ENCODE data around the gene SIX2.

DNA sequence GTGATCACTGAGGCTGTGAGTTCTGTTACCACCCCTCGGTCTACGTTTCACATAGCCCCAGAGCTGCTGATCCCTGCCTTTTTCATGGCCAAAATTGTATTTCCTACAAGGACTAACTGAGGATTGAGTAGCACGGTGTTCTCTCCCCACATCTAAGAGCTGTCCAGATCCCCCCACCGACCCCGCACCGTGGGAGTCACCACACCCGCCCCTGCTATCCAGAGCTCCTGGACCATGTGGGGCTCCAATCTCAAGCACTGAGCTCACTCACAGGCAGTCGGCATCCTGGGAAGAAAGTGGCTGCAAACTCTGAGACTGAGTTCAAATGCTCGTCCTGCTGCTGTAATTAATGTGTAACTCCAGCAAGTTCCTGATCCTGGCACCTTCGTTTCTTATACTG lies 9.7 kb downstream of the SIX2 start:
- TF ChIP-seq, protein P1, sequence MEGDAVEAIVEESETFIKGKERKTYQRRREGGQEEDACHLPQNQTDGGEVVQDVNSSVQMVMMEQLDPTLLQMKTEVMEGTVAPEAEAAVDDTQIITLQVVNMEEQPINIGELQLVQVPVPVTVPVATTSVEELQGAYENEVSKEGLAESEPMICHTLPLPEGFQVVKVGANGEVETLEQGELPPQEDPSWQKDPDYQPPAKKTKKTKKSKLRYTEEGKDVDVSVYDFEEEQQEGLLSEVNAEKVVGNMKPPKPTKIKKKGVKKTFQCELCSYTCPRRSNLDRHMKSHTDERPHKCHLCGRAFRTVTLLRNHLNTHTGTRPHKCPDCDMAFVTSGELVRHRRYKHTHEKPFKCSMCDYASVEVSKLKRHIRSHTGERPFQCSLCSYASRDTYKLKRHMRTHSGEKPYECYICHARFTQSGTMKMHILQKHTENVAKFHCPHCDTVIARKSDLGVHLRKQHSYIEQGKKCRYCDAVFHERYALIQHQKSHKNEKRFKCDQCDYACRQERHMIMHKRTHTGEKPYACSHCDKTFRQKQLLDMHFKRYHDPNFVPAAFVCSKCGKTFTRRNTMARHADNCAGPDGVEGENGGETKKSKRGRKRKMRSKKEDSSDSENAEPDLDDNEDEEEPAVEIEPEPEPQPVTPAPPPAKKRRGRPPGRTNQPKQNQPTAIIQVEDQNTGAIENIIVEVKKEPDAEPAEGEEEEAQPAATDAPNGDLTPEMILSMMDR (IDR thresholded peaks at IDR 0.05) = no peak
- TF ChIP-seq POLR2A (IDR thresholded peaks at IDR 0.05) = no peak
- no peak for TF ChIP-seq POLR2AphosphoS5 (IDR thresholded peaks at IDR 0.05)
